SK-N-SH treated with all-trans-retinoic acid at 6 μM for 48 hours (cell line): Measurements from ENCODE around the gene CACNA1C.

Experiments
- ATAC-seq: fragments of 200-7000 bp; cut with Tn5 transposase; 3 replicates; pipeline ENCODE4 v1.9.1; 2020; ENCODE audit warnings: mild to moderate bottlenecking, moderate library complexity
- ARNTL ChIP-seq: fragments of 450-650 bp; formaldehyde crosslinking; IDR thresholded peaks from 2 replicates; pipeline ENCODE4 v1.5.0; 2020; ENCODE audit warnings: low read depth, mild to moderate bottlenecking, moderate library complexity, borderline replicate concordance
- BACH2 ChIP-seq: fragments of 250-450 bp; sonication (Bioruptor Pico); IDR thresholded peaks from 2 replicates; pipeline ENCODE4 v1.9.0; 2021; ENCODE audit warnings: mild to moderate bottlenecking, borderline replicate concordance
- CREB5 ChIP-seq: fragments of 250-450 bp; sonication (Bioruptor Pico); IDR thresholded peaks from 2 replicates; pipeline ENCODE4 v1.5.1; 2020; ENCODE audit warnings: low read depth, mild to moderate bottlenecking, moderate library complexity
- CSRNP3 ChIP-seq: fragments of 250-450 bp; sonication (Bioruptor Pico); IDR thresholded peaks from 2 replicates; pipeline ENCODE4 v1.5.1; 2021; ENCODE audit warnings: mild to moderate bottlenecking, moderate library complexity
- GLIS3 ChIP-seq: fragments of 250-450 bp; sonication (Bioruptor Pico); IDR thresholded peaks from 2 replicates; pipeline ENCODE4 v1.5.0; 2020; ENCODE audit warnings: mild to moderate bottlenecking, moderate library complexity
- ISL1 ChIP-seq: fragments of 250-450 bp; sonication (Bioruptor Pico); IDR thresholded peaks from 2 replicates; pipeline ENCODE4 v2.1.2; 2022; ENCODE audit warnings: mild to moderate bottlenecking, moderate library complexity
- OSR1 ChIP-seq: fragments of 250-450 bp; sonication (Bioruptor Pico); IDR thresholded peaks from 2 replicates; pipeline ENCODE4 v1.8.0; 2022; ENCODE audit warnings: moderate library complexity, mild to moderate bottlenecking, inconsistent platforms
- PATZ1 ChIP-seq: fragments of 250-450 bp; sonication (Bioruptor Pico); IDR thresholded peaks from 2 replicates; pipeline ENCODE4 v1.8.0; 2020; ENCODE audit warnings: mild to moderate bottlenecking, moderate library complexity, borderline replicate concordance
- POU6F1 ChIP-seq: fragments of 250-450 bp; sonication (Bioruptor Pico); IDR thresholded peaks from 2 replicates; pipeline ENCODE4 v1.8.0; 2021; ENCODE audit warnings: low read depth, mild to moderate bottlenecking, moderate library complexity, borderline replicate concordance
- PPARA ChIP-seq: fragments of 250-450 bp; sonication (Bioruptor Pico); IDR thresholded peaks from 2 replicates; pipeline ENCODE4 v1.5.0; 2020; ENCODE audit warnings: mild to moderate bottlenecking, borderline replicate concordance
- RARB ChIP-seq: fragments of 250-450 bp; sonication (Bioruptor Pico); IDR thresholded peaks from 2 replicates; pipeline ENCODE4 v1.8.0; 2021; ENCODE audit warnings: mild to moderate bottlenecking, moderate library complexity
- SNAI2 ChIP-seq: fragments of 250-450 bp; sonication (Bioruptor Pico); IDR thresholded peaks from 2 replicates; pipeline ENCODE4 v1.5.0; 2020; ENCODE audit warnings: mild to moderate bottlenecking, moderate library complexity
- TCF4 ChIP-seq: fragments of 250-450 bp; sonication (Bioruptor Pico); IDR thresholded peaks from 2 replicates; pipeline ENCODE4 v1.8.0; 2021; ENCODE audit warnings: mild to moderate bottlenecking, moderate library complexity, borderline replicate concordance
- TOX ChIP-seq: fragments of 250-450 bp; sonication (Bioruptor Pico); IDR thresholded peaks from 2 replicates; pipeline ENCODE4 v1.8.0; 2021; ENCODE audit warnings: mild to moderate bottlenecking, moderate library complexity, borderline replicate concordance
- TSHZ2 ChIP-seq: fragments of 250-450 bp; sonication (Bioruptor Pico); IDR thresholded peaks from 2 replicates; pipeline ENCODE4 v1.5.0; 2020; ENCODE audit warnings: mild to moderate bottlenecking, moderate library complexity
- ZC3H10 ChIP-seq: fragments of 250-450 bp; sonication (Bioruptor Pico); IDR thresholded peaks from 2 replicates; pipeline ENCODE4 v1.5.1; 2021; ENCODE audit warnings: mild to moderate bottlenecking, moderate library complexity
- ZFP3 ChIP-seq: fragments of 250-450 bp; sonication (Bioruptor Pico); IDR thresholded peaks from 2 replicates; pipeline ENCODE4 v1.5.0; 2020; ENCODE audit warnings: mild to moderate bottlenecking, moderate library complexity
- ZFP30 ChIP-seq: fragments of 450-650 bp; formaldehyde crosslinking; IDR thresholded peaks from 2 replicates; pipeline ENCODE4 v1.5.0; 2022; ENCODE audit warnings: mild to moderate bottlenecking, moderate library complexity
- ZNF565 ChIP-seq: fragments of 450-650 bp; formaldehyde crosslinking; conservative IDR thresholded peaks from 2 replicates; pipeline ENCODE4 v1.5.0; 2020; ENCODE audit warnings: low read depth, mild to moderate bottlenecking, moderate library complexity
- ZNF70 ChIP-seq: fragments of 450-650 bp; formaldehyde crosslinking; IDR thresholded peaks from 2 replicates; pipeline ENCODE4 v1.5.0; 2020; ENCODE audit warnings: mild to moderate bottlenecking, moderate library complexity
- ZNF8 ChIP-seq: fragments of 450-650 bp; formaldehyde crosslinking; IDR thresholded peaks from 2 replicates; pipeline ENCODE4 v1.5.0; 2020; ENCODE audit warnings: mild to moderate bottlenecking, moderate library complexity

The CACNA1C gene

GRCh38 chr12:2058837-2059236 lies 6.0 kb downstream of the CACNA1C start:
- TF ChIP-seq ZNF565 (CRISPR knock-in tag) (no peak), POU6F1 (CRISPR knock-in tag) (no peak), PATZ1 (CRISPR knock-in tag) (no peak), CREB5 (CRISPR knock-in tag) (no peak), SNAI2 (CRISPR knock-in tag) (no peak)
- no peak for ATAC-seq

GRCh38 chr12:2061402-2061801 lies 8.6 kb downstream of the CACNA1C start:
- no peak for ATAC-seq
- TF ChIP-seq ZNF8 (no peak), PPARA (no peak), GLIS3 (CRISPR knock-in tag) (no peak), ARNTL (CRISPR knock-in tag) (no peak), CREB5 (CRISPR knock-in tag) (no peak), ZNF70 (CRISPR knock-in tag) (no peak), RARB (CRISPR knock-in tag) (no peak), ISL1 (CRISPR knock-in tag) (no peak), CSRNP3 (CRISPR knock-in tag) (no peak), OSR1 (CRISPR knock-in tag) (no peak), TOX (CRISPR knock-in tag) (no peak), ZFP3 (CRISPR knock-in tag) (no peak), SNAI2 (CRISPR knock-in tag) (no peak)
- TF ChIP-seq, all 23 proteins: peak for 0

- peak; percentile 70 for ATAC-seq
- no peak for TF ChIP-seq TCF4
- no peak for TF ChIP-seq BACH2
- no peak for TF ChIP-seq ARNTL (CRISPR knock-in tag)
- TF ChIP-seq CSRNP3 (CRISPR knock-in tag) = no peak
- no peak for TF ChIP-seq POU6F1 (CRISPR knock-in tag)
- no peak for TF ChIP-seq GLIS3 (CRISPR knock-in tag)
- TF ChIP-seq RARB (CRISPR knock-in tag) = no peak
- no peak for TF ChIP-seq ZC3H10 (CRISPR knock-in tag)
- TF ChIP-seq TSHZ2 = no peak
- TF ChIP-seq ZNF565 (CRISPR knock-in tag) = no peak
- no peak for TF ChIP-seq OSR1 (CRISPR knock-in tag)
- TF ChIP-seq ZNF70 (CRISPR knock-in tag) = no peak
- TF ChIP-seq SNAI2 (CRISPR knock-in tag) = no peak
- TF ChIP-seq ZFP30 = no peak
Observed at GRCh38 chr12:2064071-2064507, 11.3 kb downstream of the CACNA1C start.
